ENCODE data around the gene TRPM6. TPM values are rescaled to one million over a fixed set of nuclear protein-coding genes. Genes with fewer than 3 reads are reported as not detected.

Gene TRPM6
- total and polyA plus RNA-seq, 12 donors: 0.10 to 0.60 (median 0.21) TPM

DNA sequence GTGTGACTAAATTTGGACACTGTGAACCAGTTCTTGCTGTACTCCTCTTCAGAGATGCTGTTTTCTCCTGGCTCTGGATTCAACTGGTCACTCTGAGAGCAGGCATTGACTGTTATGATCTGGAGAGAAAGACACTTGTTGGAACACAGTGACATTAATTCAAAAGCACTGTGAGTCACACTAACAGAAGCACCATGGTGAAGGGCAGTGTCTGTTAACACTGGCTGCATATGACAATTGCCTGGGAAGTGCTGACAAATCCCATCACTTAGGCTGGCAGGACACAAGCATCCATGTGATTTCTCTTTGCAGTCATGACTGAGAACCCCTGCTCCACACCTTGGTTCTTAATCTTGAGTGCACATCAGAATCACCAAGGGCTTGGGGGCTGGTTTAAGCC is 132.4 kb downstream of the TRPM6 start:
- Histone ChIP-seq H3K27me3 (no peaks in the 10 kb centered on the region), H3K36me3 (no peaks in the 10 kb centered on the region), H3K4me1 (no peaks in the 10 kb centered on the region), H3K4me3 (no peak overlapping the region), H3K27ac (no peak overlapping the region), H3K9me3 (no peaks in the 10 kb centered on the region)
- no peak for DNase-seq
- ATAC-seq: peak in 1 of 8 donors; percentile 81
- TF ChIP-seq CTCF (IDR thresholded peaks at IDR 0.05): no peak
- intact Hi-C loops (cut with DNase I): no loop called here

- no peaks in the 10 kb centered on the region for H3K36me3 ChIP-seq
- ATAC-seq: no peak
- WGBS, 2 donors: 86 to 87% methylated on average over 6 of the region's 6 CpGs
Observed at GRCh38 chr9:74753650-74754049, 134.1 kb downstream of the TRPM6 start.

GRCh38 chr9:74748966-74749365 is 138.8 kb downstream of the TRPM6 start:
- Histone ChIP-seq H3K27me3 (peaks cover 0 to 7% (median 0%) of the 10 kb centered on the region in 7 donors), H3K36me3 (no peaks in the 10 kb centered on the region), H3K27ac (no peak overlapping the region), H3K9me3 (no peaks in the 10 kb centered on the region), H3K4me3 (no peak overlapping the region), H3K4me1 (no peaks in the 10 kb centered on the region)
- 89 to 94% methylated on average over 4 of the region's 4 CpGs for WGBS, 2 donors
- ATAC-seq (no peak), DNase-seq (no peak)
- intact Hi-C loops (cut with DNase I): loop anchor here in 1 of 10 donors (10.0 kb wide), 1 partner anchor 1544 kb away; no protein-coding TSS in a partner anchor
- TF ChIP-seq CTCF (IDR thresholded peaks at IDR 0.05): no peak

More at GRCh38 chr9:74753650-74754049, 134.1 kb downstream of the TRPM6 start:
- no peaks in the 10 kb centered on the region for H3K4me1 ChIP-seq
- no peaks in the 10 kb centered on the region for H3K9me3 ChIP-seq
- TF ChIP-seq CTCF (IDR thresholded peaks at IDR 0.05): no peak
- H3K4me3 ChIP-seq: no peak overlapping the region
- intact Hi-C loops (cut with DNase I): no loop called here
- DNase-seq: no peak
- H3K27ac ChIP-seq: no peak overlapping the region
- no peaks in the 10 kb centered on the region for H3K27me3 ChIP-seq

DNA sequence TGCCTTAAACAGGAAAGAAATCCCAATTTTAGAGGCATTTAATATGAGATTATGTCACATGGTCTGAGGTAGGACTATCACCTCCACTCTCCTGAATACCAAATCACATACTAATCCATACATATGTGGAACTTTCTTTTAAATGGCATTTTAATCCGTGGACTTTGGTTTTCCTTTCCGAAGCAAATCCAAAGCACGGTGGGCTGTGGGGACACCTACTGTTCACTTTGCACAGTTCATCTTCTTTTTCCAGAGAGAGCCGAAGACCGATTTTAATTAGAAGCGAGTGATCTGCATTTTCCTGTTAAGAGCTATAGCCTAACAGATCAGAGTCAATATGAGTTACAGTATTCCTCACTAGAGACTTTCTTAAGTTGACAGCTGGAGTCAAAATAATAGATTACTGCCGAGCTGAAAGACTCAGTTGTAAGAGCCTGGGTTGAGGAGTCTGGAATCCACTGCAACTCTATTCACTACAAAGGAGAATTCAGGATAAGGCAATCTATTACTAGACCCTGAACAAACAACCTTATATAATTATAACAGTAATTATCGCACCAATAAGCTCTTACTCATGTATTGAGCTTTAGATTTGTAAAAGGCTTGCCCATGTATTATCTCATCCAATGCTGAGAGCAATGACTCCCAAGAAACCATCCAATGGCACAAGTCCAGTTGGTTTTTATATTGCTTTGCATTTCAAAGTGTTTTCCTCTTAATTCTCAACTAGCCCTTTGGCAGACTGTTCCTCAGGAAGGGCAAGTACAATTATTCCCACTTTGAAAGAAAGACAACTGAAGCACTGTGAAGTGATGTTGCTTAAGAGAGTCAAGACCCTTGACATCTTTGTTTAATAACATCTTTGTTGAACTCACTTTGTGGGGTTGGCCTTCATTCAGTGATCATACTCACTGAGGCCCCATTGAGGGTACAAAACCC is 144.7 kb downstream of the TRPM6 start:
- intact Hi-C loops (cut with DNase I): loop anchor here in 2 of 10 donors (5.0 to 10.0 kb wide), 2 partner anchors 1538 to 1541 kb away; no protein-coding TSS in a partner anchor
- H3K9me3 ChIP-seq: no peaks in the 10 kb centered on the region
- ATAC-seq (peak in 1 of 8 donors; percentile 38), DNase-seq (no peak)
- H3K4me3 ChIP-seq: no peak overlapping the region
- H3K4me1 ChIP-seq: no peaks in the 10 kb centered on the region
- H3K36me3 ChIP-seq: no peaks in the 10 kb centered on the region
- H3K27me3 ChIP-seq: peaks cover 0 to 17% (median 8%) of the 10 kb centered on the region in 7 donors
- WGBS, 2 donors: 16% methylated on average over 8 of the region's 8 CpGs
- peak; percentile 19 to 75 (median 63) for TF ChIP-seq CTCF (IDR thresholded peaks at IDR 0.05)
- no peak overlapping the region for H3K27ac ChIP-seq
